H1 (cell line): ENCODE results near the gene HIPK1. TPM values are rescaled to one million over a fixed set of nuclear protein-coding genes. Genes with fewer than 3 reads are reported as not detected.

Source experiments
- KDM1A ChIP-seq: fragments of 200-600, 300-600 bp; sonication (generic); IDR thresholded peaks from 2 replicates; pipeline ENCODE4 v1.7.1; 2016; ENCODE audit warnings: mild to moderate bottlenecking, low read length, borderline replicate concordance
- SUZ12 ChIP-seq: fragments of 200-600 bp; sonication (generic); IDR thresholded peaks from 2 replicates; pipeline ENCODE4 v1.6.1; 2012; ENCODE audit warnings: mild to moderate bottlenecking, inconsistent platforms, low read length, moderate library complexity, mixed read lengths
- polyA plus RNA-seq, 7 experiments: library from polyadenylated mRNA; depleted of rRNA in 3 of 7; stranded (reverse) in 5 of 7; unstranded in 2 of 7; fragments of >200 nt in 5 of 7; fragments of 200-250 nt in 2 of 7; gene quantifications; 1 replicate in 5 of 7; 2 replicates in 1 of 7; 4 replicates in 1 of 7; pipeline versions ENCODE4 v1.2.1 to v1.2.3, GENCODE V29; 2011 to 2013; ENCODE audit warnings: missing spikeins in 2 of 7, mixed read lengths in 2 of 7
- total RNA-seq: library from RNA; stranded (reverse); fragmentation: NEBNext Ultra II Directional; extraction: Animal tissue kit (Norgen Biotek cat#: 25700); gene quantifications from 2 replicates; pipeline ENCODE4 v1.2.1, GENCODE V29; 2021
- TF ChIP-seq, protein P1 (sequence below): fragments of 300-600 bp; sonication (generic); IDR thresholded peaks from 2 replicates; pipeline ENCODE4 v1.7.1; 2012; ENCODE audit warnings: low read length, moderate library complexity, mild to moderate bottlenecking, inconsistent platforms; ENCODE audit not compliant: insufficient replicate concordance

HIPK1 gene
- total and polyA plus RNA-seq, 2 of the 8 experiments (the other 6 are each of a cell fraction or from before 2014, with no cell fraction given), result 46.2 to 64.3 TPM

DNA sequence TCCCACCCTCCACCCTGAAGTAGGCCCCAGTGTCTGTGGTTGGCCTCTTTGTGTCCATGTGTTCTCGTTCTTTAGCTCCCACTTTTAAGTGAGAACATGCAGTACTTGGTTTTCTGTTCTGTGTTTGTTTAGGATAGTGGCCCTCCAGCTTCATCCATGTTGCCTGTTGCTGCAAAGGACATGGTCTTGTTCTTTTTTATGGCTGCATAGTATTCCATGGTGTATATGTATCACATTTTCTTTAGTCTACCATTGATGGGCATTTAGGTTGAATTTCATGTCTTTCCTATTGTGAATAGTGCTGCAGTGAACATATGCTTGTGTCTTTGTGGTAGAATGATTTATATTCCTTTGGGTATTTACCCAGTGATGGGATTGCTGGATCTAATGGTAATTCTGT lies 6.1 kb downstream of the HIPK1 start (continued):
- TF ChIP-seq, protein P1, sequence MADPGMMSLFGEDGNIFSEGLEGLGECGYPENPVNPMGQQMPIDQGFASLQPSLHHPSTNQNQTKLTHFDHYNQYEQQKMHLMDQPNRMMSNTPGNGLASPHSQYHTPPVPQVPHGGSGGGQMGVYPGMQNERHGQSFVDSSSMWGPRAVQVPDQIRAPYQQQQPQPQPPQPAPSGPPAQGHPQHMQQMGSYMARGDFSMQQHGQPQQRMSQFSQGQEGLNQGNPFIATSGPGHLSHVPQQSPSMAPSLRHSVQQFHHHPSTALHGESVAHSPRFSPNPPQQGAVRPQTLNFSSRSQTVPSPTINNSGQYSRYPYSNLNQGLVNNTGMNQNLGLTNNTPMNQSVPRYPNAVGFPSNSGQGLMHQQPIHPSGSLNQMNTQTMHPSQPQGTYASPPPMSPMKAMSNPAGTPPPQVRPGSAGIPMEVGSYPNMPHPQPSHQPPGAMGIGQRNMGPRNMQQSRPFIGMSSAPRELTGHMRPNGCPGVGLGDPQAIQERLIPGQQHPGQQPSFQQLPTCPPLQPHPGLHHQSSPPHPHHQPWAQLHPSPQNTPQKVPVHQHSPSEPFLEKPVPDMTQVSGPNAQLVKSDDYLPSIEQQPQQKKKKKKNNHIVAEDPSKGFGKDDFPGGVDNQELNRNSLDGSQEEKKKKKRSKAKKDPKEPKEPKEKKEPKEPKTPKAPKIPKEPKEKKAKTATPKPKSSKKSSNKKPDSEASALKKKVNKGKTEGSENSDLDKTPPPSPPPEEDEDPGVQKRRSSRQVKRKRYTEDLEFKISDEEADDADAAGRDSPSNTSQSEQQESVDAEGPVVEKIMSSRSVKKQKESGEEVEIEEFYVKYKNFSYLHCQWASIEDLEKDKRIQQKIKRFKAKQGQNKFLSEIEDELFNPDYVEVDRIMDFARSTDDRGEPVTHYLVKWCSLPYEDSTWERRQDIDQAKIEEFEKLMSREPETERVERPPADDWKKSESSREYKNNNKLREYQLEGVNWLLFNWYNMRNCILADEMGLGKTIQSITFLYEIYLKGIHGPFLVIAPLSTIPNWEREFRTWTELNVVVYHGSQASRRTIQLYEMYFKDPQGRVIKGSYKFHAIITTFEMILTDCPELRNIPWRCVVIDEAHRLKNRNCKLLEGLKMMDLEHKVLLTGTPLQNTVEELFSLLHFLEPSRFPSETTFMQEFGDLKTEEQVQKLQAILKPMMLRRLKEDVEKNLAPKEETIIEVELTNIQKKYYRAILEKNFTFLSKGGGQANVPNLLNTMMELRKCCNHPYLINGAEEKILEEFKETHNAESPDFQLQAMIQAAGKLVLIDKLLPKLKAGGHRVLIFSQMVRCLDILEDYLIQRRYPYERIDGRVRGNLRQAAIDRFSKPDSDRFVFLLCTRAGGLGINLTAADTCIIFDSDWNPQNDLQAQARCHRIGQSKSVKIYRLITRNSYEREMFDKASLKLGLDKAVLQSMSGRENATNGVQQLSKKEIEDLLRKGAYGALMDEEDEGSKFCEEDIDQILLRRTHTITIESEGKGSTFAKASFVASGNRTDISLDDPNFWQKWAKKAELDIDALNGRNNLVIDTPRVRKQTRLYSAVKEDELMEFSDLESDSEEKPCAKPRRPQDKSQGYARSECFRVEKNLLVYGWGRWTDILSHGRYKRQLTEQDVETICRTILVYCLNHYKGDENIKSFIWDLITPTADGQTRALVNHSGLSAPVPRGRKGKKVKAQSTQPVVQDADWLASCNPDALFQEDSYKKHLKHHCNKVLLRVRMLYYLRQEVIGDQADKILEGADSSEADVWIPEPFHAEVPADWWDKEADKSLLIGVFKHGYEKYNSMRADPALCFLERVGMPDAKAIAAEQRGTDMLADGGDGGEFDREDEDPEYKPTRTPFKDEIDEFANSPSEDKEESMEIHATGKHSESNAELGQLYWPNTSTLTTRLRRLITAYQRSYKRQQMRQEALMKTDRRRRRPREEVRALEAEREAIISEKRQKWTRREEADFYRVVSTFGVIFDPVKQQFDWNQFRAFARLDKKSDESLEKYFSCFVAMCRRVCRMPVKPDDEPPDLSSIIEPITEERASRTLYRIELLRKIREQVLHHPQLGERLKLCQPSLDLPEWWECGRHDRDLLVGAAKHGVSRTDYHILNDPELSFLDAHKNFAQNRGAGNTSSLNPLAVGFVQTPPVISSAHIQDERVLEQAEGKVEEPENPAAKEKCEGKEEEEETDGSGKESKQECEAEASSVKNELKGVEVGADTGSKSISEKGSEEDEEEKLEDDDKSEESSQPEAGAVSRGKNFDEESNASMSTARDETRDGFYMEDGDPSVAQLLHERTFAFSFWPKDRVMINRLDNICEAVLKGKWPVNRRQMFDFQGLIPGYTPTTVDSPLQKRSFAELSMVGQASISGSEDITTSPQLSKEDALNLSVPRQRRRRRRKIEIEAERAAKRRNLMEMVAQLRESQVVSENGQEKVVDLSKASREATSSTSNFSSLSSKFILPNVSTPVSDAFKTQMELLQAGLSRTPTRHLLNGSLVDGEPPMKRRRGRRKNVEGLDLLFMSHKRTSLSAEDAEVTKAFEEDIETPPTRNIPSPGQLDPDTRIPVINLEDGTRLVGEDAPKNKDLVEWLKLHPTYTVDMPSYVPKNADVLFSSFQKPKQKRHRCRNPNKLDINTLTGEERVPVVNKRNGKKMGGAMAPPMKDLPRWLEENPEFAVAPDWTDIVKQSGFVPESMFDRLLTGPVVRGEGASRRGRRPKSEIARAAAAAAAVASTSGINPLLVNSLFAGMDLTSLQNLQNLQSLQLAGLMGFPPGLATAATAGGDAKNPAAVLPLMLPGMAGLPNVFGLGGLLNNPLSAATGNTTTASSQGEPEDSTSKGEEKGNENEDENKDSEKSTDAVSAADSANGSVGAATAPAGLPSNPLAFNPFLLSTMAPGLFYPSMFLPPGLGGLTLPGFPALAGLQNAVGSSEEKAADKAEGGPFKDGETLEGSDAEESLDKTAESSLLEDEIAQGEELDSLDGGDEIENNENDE, result no peak
- TF ChIP-seq SUZ12, result no peak
- peak; percentile 62; the same call in 1 of the 2 replicates for TF ChIP-seq KDM1A
